ENCODE data around the gene FRMD4A.
A peak's percentile ranks its signal among the peaks of the same experiment; 100 is the strongest.

FRMD4A gene

GRCh38 chr10:14022052-14022451 lies 308.7 kb downstream of the FRMD4A start:
- Histone ChIP-seq H3K4me3 (ENCODE audit: low read length) (no peak overlapping the region), H3K27me3 (ENCODE audit: control insufficient read depth, low read length) (peaks cover 62% of the 10 kb centered on the region), H3K27ac (ENCODE audit: low read depth, low read length) (no peak overlapping the region), H3K9me3 (ENCODE audit: control insufficient read depth, insufficient read depth, low read length) (no peaks in the 10 kb centered on the region), H3K36me3 (ENCODE audit: control insufficient read depth, low read length) (no peaks in the 10 kb centered on the region), H3K4me1 (ENCODE audit: control insufficient read depth, low read length) (peaks cover 36% of the 10 kb centered on the region), H3F3A (ENCODE audit: control insufficient read depth, insufficient read depth) (no peaks in the 10 kb centered on the region), H4K20me1 (ENCODE audit: control insufficient read depth, insufficient read depth, low read depth, low read length) (no peaks in the 10 kb centered on the region; the same call in 1 of the 2 replicates), H3K4me2 (ENCODE audit: low read length) (no peak overlapping the region), H3K9me2 (replicated peaks; ENCODE audit: control insufficient read depth, low read length) (no peaks in the 10 kb centered on the region), H3K79me2 (ENCODE audit: control insufficient read depth, low read length) (no peaks in the 10 kb centered on the region)
- TF ChIP-seq EZH2phosphoT487 (IDR thresholded peaks at IDR 0.05; ENCODE audit: borderline replicate concordance, low read length), result no peak
- no peak for TF ChIP-seq CTCF (IDR thresholded peaks at IDR 0.05; ENCODE audit: low read depth, low read length, poor library complexity, severe bottlenecking)

GRCh38 chr10:14020037-14020664 lies 310.6 kb downstream of the FRMD4A start:
- Histone ChIP-seq H3F3A (ENCODE audit: control insufficient read depth, insufficient read depth) (no peaks in the 10 kb centered on the region; the same call in 1 of the 2 replicates), H4K20me1 (ENCODE audit: control insufficient read depth, insufficient read depth, low read depth, low read length) (no peaks in the 10 kb centered on the region), H3K36me3 (ENCODE audit: control insufficient read depth, low read length) (no peaks in the 10 kb centered on the region), H3K9me2 (replicated peaks; ENCODE audit: control insufficient read depth, low read length) (no peaks in the 10 kb centered on the region), H3K4me2 (ENCODE audit: low read length) (peak overlapping the region; percentile 13; the same call in 1 of the 2 replicates), H3K4me3 (ENCODE audit: low read length) (no peak overlapping the region), H3K9me3 (ENCODE audit: control insufficient read depth, insufficient read depth, low read length) (no peaks in the 10 kb centered on the region), H3K4me1 (ENCODE audit: control insufficient read depth, low read length) (peaks cover 48% of the 10 kb centered on the region), H3K27me3 (ENCODE audit: control insufficient read depth, low read length) (peaks cover 54% of the 10 kb centered on the region), H3K79me2 (ENCODE audit: control insufficient read depth, low read length) (no peaks in the 10 kb centered on the region), H3K27ac (ENCODE audit: low read depth, low read length) (no peak overlapping the region)
- TF ChIP-seq CTCF (IDR thresholded peaks at IDR 0.05; ENCODE audit: low read depth, low read length, poor library complexity, severe bottlenecking), result no peak
- no peak for TF ChIP-seq EZH2phosphoT487 (IDR thresholded peaks at IDR 0.05; ENCODE audit: borderline replicate concordance, low read length)

- Histone ChIP-seq H3K4me2 (ENCODE audit: low read length) (no peak overlapping the region), H3K4me1 (ENCODE audit: control insufficient read depth, low read length) (peaks cover 34% of the 10 kb centered on the region), H3K4me3 (ENCODE audit: low read length) (no peak overlapping the region), H3F3A (ENCODE audit: control insufficient read depth, insufficient read depth) (no peaks in the 10 kb centered on the region; the same call in 1 of the 2 replicates), H4K20me1 (ENCODE audit: control insufficient read depth, insufficient read depth, low read depth, low read length) (no peaks in the 10 kb centered on the region), H3K79me2 (ENCODE audit: control insufficient read depth, low read length) (no peaks in the 10 kb centered on the region), H3K27ac (ENCODE audit: low read depth, low read length) (no peak overlapping the region), H3K9me2 (replicated peaks; ENCODE audit: control insufficient read depth, low read length) (no peaks in the 10 kb centered on the region), H3K9me3 (ENCODE audit: control insufficient read depth, insufficient read depth, low read length) (no peaks in the 10 kb centered on the region), H3K27me3 (ENCODE audit: control insufficient read depth, low read length) (peaks cover 35% of the 10 kb centered on the region), H3K36me3 (ENCODE audit: control insufficient read depth, low read length) (no peaks in the 10 kb centered on the region)
- no peak for TF ChIP-seq CTCF (IDR thresholded peaks at IDR 0.05; ENCODE audit: low read depth, low read length, poor library complexity, severe bottlenecking)
- no peak for TF ChIP-seq EZH2phosphoT487 (IDR thresholded peaks at IDR 0.05; ENCODE audit: borderline replicate concordance, low read length)
Measured at GRCh38 chr10:14017467-14017866, 313.3 kb downstream of the FRMD4A start.
